Endothelial cell of umbilical vein (primary cell): ENCODE data around the gene WDR7. TPM values are rescaled to one million over a fixed set of nuclear protein-coding genes. Genes with fewer than 3 reads are reported as not detected.

Experiments used
- BruUV-seq: library from RNA; stranded (reverse); fragments of 400-500 nt; replicated peaks from 2 replicates; lab custom pipeline; 2021; lab: Mats Ljungman, UMichigan
- CTCF ChIA-PET: fragments of 300-600, 350-600 bp; sonication (Branson Sonifier 250); formaldehyde crosslinking; loops from one replicate; lab custom pipeline; 2021; ENCODE audit warnings: antibody characterized with exemption, inconsistent platforms; lab: Charles Lee
- POLR2A ChIA-PET: fragments of 300-600, 350-600 bp; sonication (Branson Sonifier 250); formaldehyde crosslinking; loops from one replicate; lab custom pipeline; 2021; ENCODE audit warnings: antibody characterized with exemption, inconsistent platforms; lab: Charles Lee
- DNase-seq: peaks from one replicate; pipeline ENCODE4 v3.0.0-alpha.2; 2011; ENCODE audit warnings: low read depth, low spot score
- FAIRE-seq: peaks from 2 replicates; lab custom pipeline; 2011; peaks lifted over from hg19 to GRCh38; lab: Jason Lieb, UNC
- H2AFZ ChIP-seq: 2 replicates; pipeline ENCODE4 v1.6.0; 2012; ENCODE audit warnings: low read depth, low read length, control low read depth, inconsistent platforms
- H3K27ac ChIP-seq: 2 replicates; pipeline ENCODE4 v1.5.1; 2011; ENCODE audit warnings: low read depth, mild to moderate bottlenecking, control low read depth, low read length, moderate library complexity; ENCODE audit not compliant: insufficient read depth
- H3K27me3 ChIP-seq, 2 experiments: 2 replicates each; pipeline versions ENCODE4 v1.6.0 to v1.6.1; 2011; ENCODE audit warnings: low read length in 2 of 2, mixed read lengths in 1 of 2; ENCODE audit not compliant: control insufficient read depth in 2 of 2, insufficient read depth in 2 of 2
- H3K36me3 ChIP-seq, 2 experiments: 2 replicates in 1 of 2; 3 replicates in 1 of 2; pipeline ENCODE4 v1.5.1; 2011; ENCODE audit warnings: low read length in 2 of 2, mild to moderate bottlenecking in 1 of 2, moderate library complexity in 1 of 2; ENCODE audit not compliant: control insufficient read depth in 2 of 2, insufficient read depth in 2 of 2; ENCODE audit errors: extremely low read depth in 1 of 2
- H3K4me1 ChIP-seq: 3 replicates; pipeline ENCODE4 v1.5.1; 2011; ENCODE audit warnings: mild to moderate bottlenecking, low read length; ENCODE audit not compliant: control insufficient read depth, insufficient read depth; ENCODE audit errors: extremely low read depth
- H3K4me2 ChIP-seq: 2 replicates; pipeline ENCODE4 v1.6.1; 2011; ENCODE audit warnings: low read length, control low read depth, mixed read lengths; ENCODE audit not compliant: insufficient read depth
- H3K4me3 ChIP-seq, 3 experiments: fragments of 200-600 bp in 1 of 3; sonication (generic), shearing (Covaris generic) in 1 of 3; replicated peaks in 1 of 3; 2 replicates each; pipeline ENCODE4 v1.5.1; 2011 to 2016; ENCODE audit warnings: control low read depth in 3 of 3, low read length in 3 of 3, mild to moderate bottlenecking in 2 of 3, inconsistent platforms in 1 of 3, low read depth in 1 of 3, moderate library complexity in 1 of 3; ENCODE audit not compliant: insufficient read depth in 1 of 3
- H3K79me2 ChIP-seq: 2 replicates; pipeline ENCODE4 v1.6.0; 2012; ENCODE audit warnings: low read length, inconsistent platforms; ENCODE audit not compliant: control insufficient read depth, insufficient read depth
- H3K9ac ChIP-seq: replicated peaks from 2 replicates; pipeline ENCODE3; 2011; ENCODE audit warnings: low read length, control low read depth; ENCODE audit not compliant: insufficient read depth; ENCODE audit errors: extremely low read depth
- H3K9me1 ChIP-seq: replicated peaks from 3 replicates; pipeline ENCODE4 v1.6.0; 2011; ENCODE audit warnings: mild to moderate bottlenecking, low read length; ENCODE audit not compliant: control insufficient read depth, insufficient read depth; ENCODE audit errors: extremely low read depth
- H3K9me3 ChIP-seq: replicated peaks from 2 replicates; pipeline ENCODE4 v1.5.1; 2012; ENCODE audit warnings: low read length, inconsistent platforms; ENCODE audit not compliant: control insufficient read depth, insufficient read depth
- H4K20me1 ChIP-seq: replicated peaks from 2 replicates; pipeline ENCODE3; 2011; ENCODE audit warnings: mild to moderate bottlenecking, low read length; ENCODE audit not compliant: control insufficient read depth, insufficient read depth; ENCODE audit errors: extremely low read depth
- CTCF ChIP-seq, 2 donors: IDR thresholded peaks; 1 replicate in 1 of 2; 2 replicates in 1 of 2; pipeline ENCODE4 v1.5.1; 2011; ENCODE audit warnings: low read length in 2 of 2, mild to moderate bottlenecking in 2 of 2, moderate library complexity in 2 of 2, control low read depth in 1 of 2, inconsistent platforms in 1 of 2, low read depth in 1 of 2; ENCODE audit not compliant: insufficient read depth in 1 of 2; ENCODE audit errors: extremely low read depth in 1 of 2
- EZH2 ChIP-seq: IDR thresholded peaks from 2 replicates; pipeline ENCODE4 v1.6.1; 2012; ENCODE audit warnings: borderline replicate concordance, low read depth, mild to moderate bottlenecking, moderate library complexity, low read length, inconsistent platforms; ENCODE audit not compliant: severe bottlenecking
- FOS ChIP-seq: IDR thresholded peaks from 2 replicates; pipeline ENCODE4 v1.6.1; 2011; ENCODE audit warnings: mild to moderate bottlenecking, low read length, moderate library complexity, borderline replicate concordance; ENCODE audit not compliant: insufficient read depth
- GATA2 ChIP-seq: IDR thresholded peaks from 2 replicates; pipeline ENCODE4 v1.7.0; 2011; ENCODE audit warnings: low read depth, mild to moderate bottlenecking, moderate library complexity, mixed read lengths, low read length; ENCODE audit not compliant: insufficient read length, insufficient read depth
- JUN ChIP-seq: IDR thresholded peaks from 2 replicates; pipeline ENCODE4 v1.6.1; 2011; ENCODE audit warnings: borderline replicate concordance, low read depth; ENCODE audit not compliant: insufficient read length, insufficient read depth
- MAX ChIP-seq: IDR thresholded peaks from 2 replicates; pipeline ENCODE4 v1.6.1; 2011; ENCODE audit not compliant: insufficient read depth, insufficient read length
- MYC ChIP-seq: IDR thresholded peaks from one replicate; pipeline ENCODE4 v1.6.1; 2011; ENCODE audit warnings: mild to moderate bottlenecking, low read depth, low read length
- POLR2A ChIP-seq: IDR thresholded peaks from 2 replicates; pipeline ENCODE4 v1.6.1; 2012; ENCODE audit warnings: low read depth, mild to moderate bottlenecking, control low read depth, low read length
- POLR2AphosphoS5 ChIP-seq: IDR thresholded peaks from 2 replicates; pipeline ENCODE4 v1.6.1; 2012; ENCODE audit warnings: low read depth, mild to moderate bottlenecking, control low read depth, low read length, moderate library complexity; ENCODE audit not compliant: insufficient read depth
- dilution Hi-C: fragments of 300-500 bp; cut with MboI; formaldehyde crosslinking; loops from one replicate; pipeline ENCODE4 v1.15.0; 2019; ENCODE audit warnings: low sequenced_read_pairs; ENCODE audit not compliant: extremely low pct_ligation_motif_present
- intact Hi-C: fragments of 100-400 bp; cut with micrococcal nuclease; formaldehyde crosslinking; loops from one replicate; pipeline ENCODE4 v1.10.0; 2022
- polyA plus RNA-seq, 4 experiments: library from polyadenylated mRNA; depleted of rRNA in 3 of 4; stranded (reverse) in 3 of 4; unstranded in 1 of 4; fragments of >200 nt; gene quantifications; 2 replicates each; pipeline versions ENCODE4 v1.2.1 to v1.2.3, GENCODE V29; 2011 to 2012; ENCODE audit warnings: missing spikeins in 1 of 4
- total RNA-seq: library from RNA; stranded (reverse); gene quantifications from 2 replicates; pipeline ENCODE4 v1.2.3, GENCODE V29; 2021

The WDR7 gene
- total and polyA plus RNA-seq, 2 donors (not counting 3 experiments of a cell fraction or from before 2014, with no cell fraction given) = 5.9 to 19.0 TPM

GRCh38 chr18:56770097-56770496 is 118.9 kb downstream of the WDR7 start:
- Histone ChIP-seq H3K9me1 (no peaks in the 10 kb centered on the region), H2AFZ (no peak overlapping the region), H4K20me1 (no peaks in the 10 kb centered on the region), H3K36me3 (no peaks in the 10 kb centered on the region), H3K4me3 (no peak overlapping the region), H3K9ac (no peak overlapping the region), H3K27me3 (no peaks in the 10 kb centered on the region), H3K4me1 (no peaks in the 10 kb centered on the region), H3K9me3 (no peaks in the 10 kb centered on the region), H3K4me2 (no peak overlapping the region), H3K79me2 (no peaks in the 10 kb centered on the region), H3K27ac (no peak overlapping the region)
- CTCF ChIA-PET = no interaction called here
- TF ChIP-seq POLR2AphosphoS5 (no peak), CTCF (IDR thresholded peaks at IDR 0.05; ENCODE audit: extremely low read depth in 1 of 2, insufficient read depth in 1 of 2, low read depth in 1 of 2, low read length in 2 of 2) (no peak), JUN (no peak), EZH2 (no peak), POLR2A (no peak), GATA2 (no peak), MAX (no peak), MYC (no peak), FOS (no peak)
- dilution Hi-C loops (no loop called here), intact Hi-C loops (no loop called here)
- FAIRE-seq (no peak), DNase-seq (no peak)
- no TSS peak for BruUV-seq
- POLR2A ChIA-PET = no interaction called here
